Loucy (cell line): ENCODE measurements around the gene ZIC4.

Source experiments
- CTCF ChIP-seq: fragments of 200-600 bp; sonication (generic); conservative IDR thresholded peaks from 2 replicates; pipeline ENCODE4 v1.5.1; 2014; ENCODE audit warnings: mild to moderate bottlenecking, antibody characterized with exemption, low read length
- EZH2phosphoT487 ChIP-seq: fragments of 200-600 bp; IDR thresholded peaks from 2 replicates; pipeline ENCODE4 v1.6.1; 2018; ENCODE audit warnings: antibody characterized with exemption, mild to moderate bottlenecking, moderate library complexity, borderline replicate concordance

- TF ChIP-seq CTCF (no peak), EZH2phosphoT487 (no peak)
Measured at GRCh38 chr3:147355753-147356090, 50.6 kb downstream of the ZIC4 start.
